Neuronal stem cell (in vitro differentiated cells): ENCODE measurements around the gene GPRC5C.

ENCODE experiments used
- DNase-seq: peaks from one replicate; pipeline ENCODE4 v3.0.0-alpha.2; 2013; ENCODE audit warnings: low spot score
- H2AFZ ChIP-seq: one replicate; pipeline ENCODE4 v1.6.1; 2013; ENCODE audit warnings: mild to moderate bottlenecking, low read length, inconsistent platforms
- H2AK5ac ChIP-seq: 2 replicates; pipeline ENCODE4 v1.6.1; 2013; ENCODE audit warnings: low read depth, mild to moderate bottlenecking, inconsistent platforms, low read length, moderate library complexity, mixed read lengths
- H2BK120ac ChIP-seq: 2 replicates; pipeline ENCODE4 v1.6.1; 2013; ENCODE audit warnings: low read depth, mild to moderate bottlenecking, inconsistent platforms, low read length, moderate library complexity, mixed read lengths
- H2BK12ac ChIP-seq: one replicate; pipeline ENCODE4 v1.6.1; 2013; ENCODE audit warnings: low read length, inconsistent platforms
- H2BK15ac ChIP-seq: 2 replicates; pipeline ENCODE4 v1.6.1; 2013; ENCODE audit warnings: mild to moderate bottlenecking, low read length, inconsistent platforms, mixed read lengths
- H2BK5ac ChIP-seq: one replicate; pipeline ENCODE4 v1.6.1; 2013; ENCODE audit warnings: inconsistent platforms, mild to moderate bottlenecking, low read length, moderate library complexity
- H3K14ac ChIP-seq: one replicate; pipeline ENCODE4 v1.6.1; 2013; ENCODE audit warnings: low read length, inconsistent platforms
- H3K18ac ChIP-seq: 2 replicates; pipeline ENCODE4 v1.6.1; 2013; ENCODE audit warnings: low read length, inconsistent platforms
- H3K23ac ChIP-seq: 2 replicates; pipeline ENCODE4 v1.6.1; 2013; ENCODE audit warnings: low read depth, mild to moderate bottlenecking, mixed read lengths, low read length, inconsistent platforms; ENCODE audit not compliant: poor library complexity
- H3K27ac ChIP-seq: replicated peaks from 3 replicates; pipeline ENCODE4 v1.5.1; 2013; ENCODE audit warnings: low read length, inconsistent platforms
- H3K27me3 ChIP-seq, 3 experiments: 2 replicates each; pipeline ENCODE4 v1.6.1; 2013; ENCODE audit warnings: low read length in 3 of 3, mild to moderate bottlenecking in 2 of 3, inconsistent platforms in 1 of 3, low read depth in 1 of 3, mixed read lengths in 1 of 3, moderate library complexity in 1 of 3; ENCODE audit not compliant: control insufficient read depth in 3 of 3, insufficient read depth in 3 of 3
- H3K36me3 ChIP-seq, 2 donors: replicated peaks in 1 of 2; 2 replicates each; pipeline ENCODE4 v1.6.1; 2013; ENCODE audit warnings: low read length in 2 of 2; ENCODE audit not compliant: control insufficient read depth in 2 of 2, insufficient read depth in 2 of 2
- H3K4ac ChIP-seq: 2 replicates; pipeline ENCODE4 v1.6.1; 2013; ENCODE audit warnings: inconsistent platforms, mild to moderate bottlenecking, low read length, moderate library complexity
- H3K4me1 ChIP-seq, 2 donors: 1 replicate in 1 of 2; 2 replicates in 1 of 2; pipeline ENCODE4 v1.6.1; 2013; ENCODE audit warnings: low read length in 2 of 2, low read depth in 1 of 2; ENCODE audit not compliant: control insufficient read depth in 2 of 2, insufficient read depth in 1 of 2
- H3K4me2 ChIP-seq: one replicate; pipeline ENCODE4 v1.6.1; 2013; ENCODE audit warnings: mild to moderate bottlenecking, low read length, inconsistent platforms; ENCODE audit not compliant: insufficient read depth, poor library complexity, severe bottlenecking
- H3K4me3 ChIP-seq, 2 donors: 2 replicates each; pipeline ENCODE4 v1.5.1; 2013; ENCODE audit warnings: low read length in 2 of 2, mild to moderate bottlenecking in 2 of 2, inconsistent platforms in 1 of 2, moderate library complexity in 1 of 2
- H3K79me1 ChIP-seq: one replicate; pipeline ENCODE4 v1.6.1; 2013; ENCODE audit warnings: low read depth, mild to moderate bottlenecking, inconsistent platforms, low read length, moderate library complexity
- H3K9ac ChIP-seq: one replicate; pipeline ENCODE4 v1.6.1; 2013; ENCODE audit warnings: mild to moderate bottlenecking, low read depth, low read length, inconsistent platforms; ENCODE audit not compliant: poor library complexity
- H3K9me3 ChIP-seq, 2 donors: replicated peaks in 1 of 2; 2 replicates each; pipeline versions ENCODE3 to v1.6.1; 2013; ENCODE audit warnings: low read length in 2 of 2, mild to moderate bottlenecking in 2 of 2, inconsistent platforms in 1 of 2, low read depth in 1 of 2, mixed read lengths in 1 of 2, moderate library complexity in 1 of 2; ENCODE audit not compliant: control insufficient read depth in 2 of 2, insufficient read depth in 1 of 2
- H4K8ac ChIP-seq: one replicate; pipeline ENCODE4 v1.6.1; 2013; ENCODE audit warnings: low read depth, mild to moderate bottlenecking, inconsistent platforms, low read length, moderate library complexity
- H4K91ac ChIP-seq: one replicate; pipeline ENCODE4 v1.6.1; 2013; ENCODE audit warnings: low read length, low read depth, mild to moderate bottlenecking, inconsistent platforms; ENCODE audit not compliant: poor library complexity
- WGBS, 2 donors: extraction: QIAGEN DNeasy Blood & Tissue Kit; methylation state at CpG; one replicate each; pipeline ENCODE4 v1.1.7; 2013; ENCODE audit warnings: missing lambda C conversion rate in 2 of 2, mixed read lengths in 1 of 2; ENCODE audit not compliant: insufficient read length in 2 of 2, insufficient replicate concordance in 1 of 2; ENCODE audit errors: extremely low coverage in 2 of 2; 5-methylcytosine and 5-hydroxymethylcytosine counted together

GPRC5C gene

GRCh38 chr17:74465378-74466110 is 33.7 kb downstream of the GPRC5C start:
- Histone ChIP-seq H2AFZ (no peak overlapping the region), H3K4ac (no peak overlapping the region), H3K18ac (peak overlapping the region; percentile 0), H4K91ac (no peak overlapping the region), H3K4me1 (peaks cover 0 to 10% of the 10 kb centered on the region in 2 donors), H3K27me3 (peaks cover 3 to 27% (median 9%) of the 10 kb centered on the region in 3 experiments), H3K14ac (no peak overlapping the region), H2AK5ac (peak overlapping the region; percentile 31), H3K27ac (no peak overlapping the region), H3K4me3 (peak overlapping the region in 1 of 2 donors; percentile 56), H2BK15ac (no peak overlapping the region), H4K8ac (no peak overlapping the region), H3K36me3 (no peaks in the 10 kb centered on the region), H3K79me1 (no peaks in the 10 kb centered on the region), H2BK120ac (no peak overlapping the region), H3K9me3 (peaks cover 0 to 10% of the 10 kb centered on the region in 2 donors), H2BK12ac (no peak overlapping the region), H3K4me2 (no peak overlapping the region), H2BK5ac (no peak overlapping the region), H3K23ac (no peak overlapping the region), H3K9ac (no peak overlapping the region)
- DNase-seq, result no peak
- WGBS, 2 donors, result 100% methylated on average over 3 to 5 of the region's 8 CpGs

GRCh38 chr17:74466111-74466827 is 34.4 kb downstream of the GPRC5C start, which contains the start of gene CD300A:
CD300A (plus strand) TSS chr17:74466634; CDS start chr17:74466704, 70 bp downstream.
- Histone ChIP-seq H3K79me1 (no peaks in the 10 kb centered on the region), H2BK5ac (no peak within 1 kb of the TSS), H3K9me3 (peaks cover 0 to 10% of the 10 kb centered on the region in 2 donors), H3K4ac (no peak within 1 kb of the TSS), H3K4me3 (peak within 1 kb of the TSS in 1 of 2 donors; percentile 56), H3K9ac (no peak within 1 kb of the TSS), H3K14ac (peak within 1 kb of the TSS; percentile 76), H3K23ac (no peak within 1 kb of the TSS), H3K18ac (peak within 1 kb of the TSS; percentile 36), H4K8ac (no peak within 1 kb of the TSS), H3K27me3 (peaks cover 3 to 27% (median 9%) of the 10 kb centered on the region in 3 experiments), H3K36me3 (no peaks in the 10 kb centered on the region), H2BK12ac (no peak within 1 kb of the TSS), H2AFZ (peak within 1 kb of the TSS; percentile 1), H3K4me1 (peaks cover 0 to 10% of the 10 kb centered on the region in 2 donors), H3K27ac (no peak within 1 kb of the TSS), H2AK5ac (peak within 1 kb of the TSS; percentile 31), H4K91ac (no peak within 1 kb of the TSS), H3K4me2 (peak within 1 kb of the TSS; percentile 26), H2BK15ac (peak within 1 kb of the TSS; percentile 32), H2BK120ac (no peak within 1 kb of the TSS)
- no peak for DNase-seq
- no CpG with 5 or more reads among the region's 25 CpGs for WGBS, 2 donors

GRCh38 chr17:74466828-74467184 is 34.9 kb downstream of the GPRC5C start:
- no CpG with 5 or more reads among the region's 11 CpGs for WGBS, 2 donors
- H3K4me3 ChIP-seq, result no peak overlapping the region
- peak overlapping the region; percentile 36 for H3K18ac ChIP-seq
- no peak for DNase-seq
- H3K4ac ChIP-seq, result no peak overlapping the region
- H2AK5ac ChIP-seq, result no peak overlapping the region
- no peak overlapping the region for H3K23ac ChIP-seq
- H2BK15ac ChIP-seq, result peak overlapping the region; percentile 32
- no peak overlapping the region for H3K14ac ChIP-seq
- H3K36me3 ChIP-seq, result no peaks in the 10 kb centered on the region
- no peak overlapping the region for H2BK120ac ChIP-seq
- no peak overlapping the region for H2BK12ac ChIP-seq
- peaks cover 3 to 27% (median 10%) of the 10 kb centered on the region in 3 experiments for H3K27me3 ChIP-seq
- H3K9ac ChIP-seq, result no peak overlapping the region
- no peaks in the 10 kb centered on the region for H3K79me1 ChIP-seq
- H3K4me2 ChIP-seq, result peak overlapping the region; percentile 26
- peaks cover 0 to 10% of the 10 kb centered on the region in 2 donors for H3K9me3 ChIP-seq
- peaks cover 0 to 10% of the 10 kb centered on the region in 2 donors for H3K4me1 ChIP-seq
- no peak overlapping the region for H2BK5ac ChIP-seq
- H3K27ac ChIP-seq, result no peak overlapping the region
- no peak overlapping the region for H4K8ac ChIP-seq
- no peak overlapping the region for H2AFZ ChIP-seq
- H4K91ac ChIP-seq, result no peak overlapping the region
